GOT3 (cell line): ENCODE results near the gene FGD4.

Source experiments
- DNase-seq: peaks from one replicate; lab custom pipeline; 2025; ENCODE audit warnings: mixed read lengths; lab: John Stamatoyannopoulos, UW

FGD4 gene

GRCh38 chr12:32457251-32458025 is 58.1 kb downstream of the FGD4 start:
- DNase-seq: no peak

GRCh38 chr12:32460638-32461037 is 61.3 kb downstream of the FGD4 start:
- DNase-seq: no peak

- no peak for DNase-seq
These were observed 63.5 kb downstream of the FGD4 start for GRCh38 chr12:32462908-32463307.

GRCh38 chr12:32466187-32466586 is 66.8 kb downstream of the FGD4 start:
- DNase-seq: no peak

GRCh38 chr12:32466986-32467711 is 67.8 kb downstream of the FGD4 start:
- DNase-seq: no peak

GRCh38 chr12:32467959-32468863 is 68.9 kb downstream of the FGD4 start:
- no peak for DNase-seq

- no peak for DNase-seq
These were observed 71.6 kb downstream of the FGD4 start for GRCh38 chr12:32470936-32471470.

GRCh38 chr12:32471591-32472001 is 72.2 kb downstream of the FGD4 start:
- no peak for DNase-seq

- DNase-seq: no peak
These were observed 76.4 kb downstream of the FGD4 start for GRCh38 chr12:32475724-32476123.

GRCh38 chr12:32476446-32476845 is 77.1 kb downstream of the FGD4 start:
- no peak for DNase-seq

- DNase-seq: no peak
These were observed 78.4 kb downstream of the FGD4 start for GRCh38 chr12:32477714-32478113.

- DNase-seq: no peak
These were observed 78.8 kb downstream of the FGD4 start for GRCh38 chr12:32478166-32478565.

- DNase-seq: no peak
These were observed 79.7 kb downstream of the FGD4 start for GRCh38 chr12:32478858-32479725.

GRCh38 chr12:32482226-32482625 is 82.9 kb downstream of the FGD4 start:
- no peak for DNase-seq

GRCh38 chr12:32483499-32483898 is 84.1 kb downstream of the FGD4 start:
- no peak for DNase-seq

- no peak for DNase-seq
These were observed 84.6 kb downstream of the FGD4 start for GRCh38 chr12:32483993-32484392.

- no peak for DNase-seq
These were observed 86.8 kb downstream of the FGD4 start for GRCh38 chr12:32486158-32486557.

- no peak for DNase-seq
These were observed 88.8 kb downstream of the FGD4 start for GRCh38 chr12:32488132-32488531.

- no peak for DNase-seq
These were observed 89.7 kb downstream of the FGD4 start for GRCh38 chr12:32489070-32489469.

GRCh38 chr12:32490801-32491200 is 91.4 kb downstream of the FGD4 start:
- DNase-seq: no peak

GRCh38 chr12:32493282-32493681 is 93.9 kb downstream of the FGD4 start:
- DNase-seq: no peak
